GM23248 (cell line): ENCODE data around the gene TCF7L2. TPM values are rescaled to one million over a fixed set of nuclear protein-coding genes. Genes with fewer than 3 reads are reported as not detected.
A peak's percentile ranks its signal among the peaks of the same experiment; 100 is the strongest.

Experiments
- DNase-seq: peaks from one replicate; pipeline ENCODE4 v3.0.0-alpha.2; 2015
- H2AFZ ChIP-seq: fragments of 200-600 bp; sonication (generic); 2 replicates; pipeline ENCODE4 v1.6.1; 2016; ENCODE audit warnings: antibody characterized with exemption
- H3F3A ChIP-seq: fragments of 200-600 bp; sonication (generic); 2 replicates; pipeline ENCODE4 v1.6.1; 2016; ENCODE audit warnings: mild to moderate bottlenecking, antibody characterized with exemption, mixed run types; ENCODE audit not compliant: insufficient read depth
- H3K27ac ChIP-seq: fragments of 200-600 bp; sonication (generic); 2 replicates; pipeline ENCODE4 v1.5.1; 2016; ENCODE audit warnings: mild to moderate bottlenecking
- H3K27me3 ChIP-seq: fragments of 200-600 bp; sonication (generic); replicated peaks from 2 replicates; pipeline ENCODE4 v1.6.1; 2016; ENCODE audit warnings: mild to moderate bottlenecking; ENCODE audit not compliant: insufficient read depth
- H3K36me3 ChIP-seq: fragments of 200-600 bp; sonication (generic); 2 replicates; pipeline ENCODE4 v1.6.1; 2016; ENCODE audit warnings: low read depth, mild to moderate bottlenecking
- H3K4me1 ChIP-seq: fragments of 200-600 bp; sonication (generic); 2 replicates; pipeline ENCODE4 v1.6.1; 2016; ENCODE audit warnings: mild to moderate bottlenecking; ENCODE audit not compliant: insufficient read depth
- H3K4me2 ChIP-seq: fragments of 200-600 bp; sonication (generic); one replicate; pipeline ENCODE4 v1.6.1; 2016; ENCODE audit warnings: mild to moderate bottlenecking; ENCODE audit not compliant: unreplicated experiment
- H3K4me3 ChIP-seq: fragments of 200-600 bp; sonication (generic); 2 replicates; pipeline ENCODE4 v1.5.1; 2016; ENCODE audit warnings: mild to moderate bottlenecking
- H3K79me2 ChIP-seq: fragments of 200-600 bp; sonication (generic); 2 replicates; pipeline ENCODE4 v1.6.1; 2016; ENCODE audit warnings: mild to moderate bottlenecking; ENCODE audit not compliant: insufficient read depth
- H3K9ac ChIP-seq: fragments of 200-600 bp; sonication (generic); 2 replicates; pipeline ENCODE4 v1.6.1; 2016; ENCODE audit warnings: mild to moderate bottlenecking
- H3K9me2 ChIP-seq: fragments of 200-600 bp; sonication (generic); 2 replicates; pipeline ENCODE4 v1.6.1; 2016; ENCODE audit warnings: mixed run types, mild to moderate bottlenecking, moderate library complexity; ENCODE audit not compliant: insufficient read depth
- H3K9me3 ChIP-seq: fragments of 200-600 bp; sonication (generic); one replicate; pipeline ENCODE4 v1.6.1; 2017; ENCODE audit warnings: low read depth
- H4K20me1 ChIP-seq: fragments of 200-600 bp; sonication (generic); 2 replicates; pipeline ENCODE4 v1.6.0; 2016; ENCODE audit not compliant: insufficient read depth
- EZH2 ChIP-seq: fragments of 200-600 bp; sonication (generic); IDR thresholded peaks from 2 replicates; pipeline ENCODE4 v1.6.1; 2018; ENCODE audit warnings: antibody characterized with exemption, mild to moderate bottlenecking; ENCODE audit not compliant: insufficient read depth, poor library complexity, severe bottlenecking
- EZH2phosphoT487 ChIP-seq: fragments of 200-600 bp; sonication (generic); IDR thresholded peaks from 2 replicates; pipeline ENCODE4 v1.6.1; 2018; ENCODE audit warnings: antibody characterized with exemption, moderate library complexity, mild to moderate bottlenecking, low read depth; ENCODE audit not compliant: insufficient read depth
- WGBS, 2 experiments: methylation state at CpG; one replicate each; pipeline ENCODE4 v1.1.6; 2015 to 2017; ENCODE audit warnings: low lambda C conversion rate in 2 of 2, low coverage in 1 of 2; ENCODE audit errors: missing lambda C conversion rate in 2 of 2; 5-methylcytosine and 5-hydroxymethylcytosine counted together
- in situ Hi-C: fragments of 300-500 bp; cut with MboI; formaldehyde crosslinking; loops from 2 replicates; pipeline ENCODE4 v1.15.0; 2020
- polyA plus RNA-seq: library from polyadenylated mRNA; unstranded; fragments of >200 nt; fragmentation: Nextera tagmentation; extraction: Ambion mirVana; gene quantifications from 2 replicates; pipeline ENCODE4 v1.2.1, GENCODE V29; 2016
- total RNA-seq: library from RNA; depleted of rRNA; stranded (reverse); fragments of >200 nt; shearing (Covaris generic); gene quantifications from 2 replicates; pipeline ENCODE4 v1.2.3, GENCODE V29; 2014

Gene TCF7L2
- total and polyA plus RNA-seq, 2 experiments from 2014 or later = 6.2 to 19.3 TPM

DNA sequence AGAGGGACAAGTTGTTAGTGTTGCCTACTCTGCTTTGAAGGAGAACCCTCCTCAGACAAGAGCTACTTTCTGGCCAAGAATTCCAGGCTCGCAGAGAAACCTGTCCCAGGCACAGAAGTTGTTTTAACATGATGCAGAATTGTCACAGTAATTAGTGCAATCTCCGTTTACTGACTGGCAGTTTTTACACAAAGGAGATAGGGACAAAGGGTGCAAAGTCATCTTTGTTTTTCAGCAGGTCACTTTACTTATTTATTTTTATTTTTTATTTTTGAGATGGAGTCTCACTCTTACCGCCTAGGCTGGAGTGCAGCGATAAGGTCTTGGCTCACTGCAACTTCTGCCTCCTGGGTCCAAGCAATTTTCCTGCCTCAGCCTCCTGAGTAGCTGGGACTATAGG, 12.3 kb downstream of the TCF7L2 start:
- H3K9ac ChIP-seq = no peak overlapping the region
- H3K4me3 ChIP-seq = no peak overlapping the region
- H3K79me2 ChIP-seq = peaks cover 91% of the 10 kb centered on the region
- no peak overlapping the region for H2AFZ ChIP-seq
- H3K36me3 ChIP-seq = no peaks in the 10 kb centered on the region; the same call in 1 of the 2 replicates
- no peak overlapping the region for H3K27ac ChIP-seq
- no peaks in the 10 kb centered on the region for H4K20me1 ChIP-seq
- peaks cover 59% of the 10 kb centered on the region for H3F3A ChIP-seq
- H3K4me1 ChIP-seq = peaks cover 72% of the 10 kb centered on the region
- 78 to 83% methylated on average over 4 of the region's 4 CpGs for WGBS, 2 experiments
- DNase-seq = no peak
- H3K9me2 ChIP-seq = no peaks in the 10 kb centered on the region
- H3K27me3 ChIP-seq = no peaks in the 10 kb centered on the region
- no peaks in the 10 kb centered on the region for H3K9me3 ChIP-seq
- in situ Hi-C loops = loop anchor here (25.0 kb wide), 1 partner anchor 425 kb away; no protein-coding TSS in a partner anchor
- no peak overlapping the region for H3K4me2 ChIP-seq
- TF ChIP-seq EZH2 (no peak), EZH2phosphoT487 (no peak)

DNA sequence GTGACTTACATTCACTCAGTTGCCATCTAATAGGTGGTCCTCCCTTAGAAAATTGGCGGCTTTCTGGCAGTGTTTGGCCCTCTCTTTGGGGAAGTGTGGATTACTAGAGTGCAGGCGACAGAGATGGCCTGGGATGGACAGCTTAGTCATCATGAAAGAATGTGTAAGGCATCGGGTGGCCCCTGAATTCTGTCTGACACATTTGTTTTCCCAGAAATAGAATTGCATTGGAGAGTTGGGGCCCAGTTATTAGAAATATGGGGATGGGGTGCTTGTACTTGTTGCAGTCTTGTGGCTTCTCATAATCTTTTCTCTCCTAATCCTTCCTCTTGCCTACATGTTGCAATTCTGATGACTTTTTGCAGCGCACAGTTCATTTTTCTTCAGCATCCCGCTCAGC, 13.8 kb downstream of the TCF7L2 start:
- TF ChIP-seq EZH2phosphoT487 = no peak
- no peak for TF ChIP-seq EZH2
- in situ Hi-C loops = loop anchor here (25.0 kb wide), 1 partner anchor 423 kb away; no protein-coding TSS in a partner anchor

DNA sequence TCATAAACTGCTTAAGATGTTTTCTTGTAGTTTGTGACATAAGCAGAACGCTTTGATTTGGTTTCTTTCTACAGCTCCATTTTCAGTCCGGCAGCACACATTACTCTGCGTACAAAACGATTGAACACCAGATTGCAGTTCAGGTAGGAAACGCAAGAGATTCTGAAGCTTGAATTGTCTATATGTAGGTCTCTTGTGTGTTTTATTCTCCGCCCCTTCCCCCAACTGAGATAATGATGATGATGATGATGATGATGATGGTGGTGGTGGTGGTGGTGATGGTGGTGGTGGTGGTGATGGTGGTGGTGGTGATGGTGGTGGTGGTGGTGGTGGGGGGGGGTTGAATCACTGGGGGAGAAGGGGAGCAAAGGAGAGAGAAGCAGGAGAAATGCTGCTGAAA, 14.4 kb downstream of the TCF7L2 start:
- WGBS, 2 experiments = 94% methylated on average over 6 of the region's 6 CpGs
- peaks cover 5% of the 10 kb centered on the region; the same call in 1 of the 2 replicates for H3K36me3 ChIP-seq
- no peak for TF ChIP-seq EZH2
- no peak for TF ChIP-seq EZH2phosphoT487
- no peaks in the 10 kb centered on the region for H3K9me3 ChIP-seq
- no peak overlapping the region for H3K9ac ChIP-seq
- H3F3A ChIP-seq = peaks cover 57% of the 10 kb centered on the region
- H3K27ac ChIP-seq = peak overlapping the region; percentile 69
- peak overlapping the region; percentile 41 for H3K4me2 ChIP-seq
- DNase-seq = no peak
- no peaks in the 10 kb centered on the region for H3K9me2 ChIP-seq
- H4K20me1 ChIP-seq = no peaks in the 10 kb centered on the region; the same call in 1 of the 2 replicates
- H3K4me1 ChIP-seq = peaks cover 57% of the 10 kb centered on the region
- peaks cover 99% of the 10 kb centered on the region for H3K79me2 ChIP-seq
- no peaks in the 10 kb centered on the region for H3K27me3 ChIP-seq
- H3K4me3 ChIP-seq = 0 out of 2 replicates have a peak overlapping the region, but pooled peaks have one; percentile 20
- in situ Hi-C loops = loop anchor here (25.0 kb wide), 1 partner anchor 423 kb away; no protein-coding TSS in a partner anchor
- no peak overlapping the region for H2AFZ ChIP-seq

More for the DNA sequence above, 13.8 kb downstream of the TCF7L2 start:
- peaks cover 58% of the 10 kb centered on the region for H3F3A ChIP-seq
- H3K79me2 ChIP-seq = peaks cover 97% of the 10 kb centered on the region
- H3K36me3 ChIP-seq = no peaks in the 10 kb centered on the region; the same call in 1 of the 2 replicates
- H3K9me2 ChIP-seq = no peaks in the 10 kb centered on the region
- no peaks in the 10 kb centered on the region for H3K9me3 ChIP-seq
- H2AFZ ChIP-seq = no peak overlapping the region
- WGBS, 2 experiments = 58 to 60% methylated on average over 5 of the region's 5 CpGs
- H3K4me2 ChIP-seq = peak overlapping the region; percentile 41
- no peaks in the 10 kb centered on the region for H4K20me1 ChIP-seq
- no peaks in the 10 kb centered on the region for H3K27me3 ChIP-seq
- peaks cover 64% of the 10 kb centered on the region for H3K4me1 ChIP-seq
- 0 out of 2 replicates have a peak overlapping the region, but pooled peaks have one; percentile 20 for H3K4me3 ChIP-seq
- H3K9ac ChIP-seq = no peak overlapping the region
- H3K27ac ChIP-seq = peak overlapping the region; percentile 69
- peak; percentile 57 for DNase-seq

DNA sequence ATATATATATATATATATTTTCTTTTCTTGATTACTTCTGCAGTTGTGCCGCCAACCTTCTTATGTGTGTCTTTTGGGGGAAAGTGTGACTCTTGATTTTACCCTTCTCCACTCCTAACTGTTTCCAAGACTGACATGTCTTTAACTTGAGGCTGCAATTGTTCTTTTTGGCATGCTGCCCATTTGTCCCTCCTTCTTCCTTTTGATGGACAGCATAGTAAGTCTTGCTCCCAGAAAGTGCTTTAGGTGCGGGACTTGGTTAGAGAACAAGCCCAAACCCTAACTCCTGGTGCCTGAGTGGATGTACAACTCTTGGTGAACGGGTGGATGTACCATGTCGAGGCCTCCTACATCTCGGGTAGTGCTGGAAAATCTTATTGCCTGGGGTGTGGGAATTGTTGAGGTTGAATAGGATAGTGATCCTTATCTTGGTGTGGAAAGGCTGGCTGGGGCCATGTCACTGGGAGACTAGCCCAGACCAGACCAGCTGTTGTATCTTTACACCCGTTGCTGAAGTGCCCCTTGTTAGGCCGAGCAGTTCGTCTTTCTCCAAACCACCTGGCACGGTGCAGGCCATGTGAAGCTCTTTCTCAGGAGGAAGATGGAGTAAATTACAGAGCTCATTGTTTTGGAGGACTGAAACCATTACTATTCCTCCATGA, 16.3 kb downstream of the TCF7L2 start:
- WGBS, 2 experiments = 83 to 87% methylated on average over 9 of the region's 9 CpGs
- Histone ChIP-seq H3K79me2 (peaks cover 99% of the 10 kb centered on the region), H3K4me3 (no peak overlapping the region), H3K27me3 (no peaks in the 10 kb centered on the region), H4K20me1 (no peaks in the 10 kb centered on the region; the same call in 1 of the 2 replicates), H3K9ac (no peak overlapping the region), H3K9me3 (no peaks in the 10 kb centered on the region), H3K9me2 (no peaks in the 10 kb centered on the region), H2AFZ (no peak overlapping the region), H3F3A (peaks cover 47% of the 10 kb centered on the region), H3K4me2 (no peak overlapping the region), H3K4me1 (peaks cover 43% of the 10 kb centered on the region), H3K36me3 (peaks cover 6% of the 10 kb centered on the region; the same call in 1 of the 2 replicates), H3K27ac (peak overlapping the region; percentile 69)
- DNase-seq = no peak
- TF ChIP-seq EZH2 = no peak
- TF ChIP-seq EZH2phosphoT487 = no peak
- in situ Hi-C loops = loop anchor here (25.0 kb wide), 1 partner anchor 421 kb away; no protein-coding TSS in a partner anchor
